ENCODE results near the gene RHBDL2.

GRCh38 chr1:38932571-38932970, 9.1 kb downstream of the RHBDL2 start:
- TF ChIP-seq CTCF (conservative IDR thresholded peaks at IDR 0.05 in 1 of 2, IDR thresholded peaks at IDR 0.05 in 1 of 2; ENCODE audit: low read depth in 1 of 2, low read length in 2 of 2) (no peak), EZH2 (IDR thresholded peaks at IDR 0.05; ENCODE audit: low read length, missing control alignments) (no peak)
